ENCODE data around the gene TPCN2. TPM values are rescaled to one million over a fixed set of nuclear protein-coding genes. Genes with fewer than 3 reads are reported as not detected.

The TPCN2 gene
- total RNA-seq, 2 donors from 2014 or later = 14.5 to 21.1 TPM

GRCh38 chr11:69078508-69078907 lies 29.8 kb downstream of the TPCN2 start:
- no peak for TF ChIP-seq CTCF (IDR thresholded peaks at IDR 0.05)
- Histone ChIP-seq H3K9ac (ENCODE audit: low read depth in 2 of 2, low read length in 2 of 2) (no peak overlapping the region), H3K4me1 (no peaks in the 10 kb centered on the region), H3K27ac (no peak overlapping the region), H3K9me3 (no peaks in the 10 kb centered on the region), H3K4me3 (no peak overlapping the region), H3K36me3 (no peaks in the 10 kb centered on the region), H3K27me3 (no peaks in the 10 kb centered on the region)
- intact Hi-C loops (cut with DNase I) = no loop called here
- no peak for DNase-seq

DNA sequence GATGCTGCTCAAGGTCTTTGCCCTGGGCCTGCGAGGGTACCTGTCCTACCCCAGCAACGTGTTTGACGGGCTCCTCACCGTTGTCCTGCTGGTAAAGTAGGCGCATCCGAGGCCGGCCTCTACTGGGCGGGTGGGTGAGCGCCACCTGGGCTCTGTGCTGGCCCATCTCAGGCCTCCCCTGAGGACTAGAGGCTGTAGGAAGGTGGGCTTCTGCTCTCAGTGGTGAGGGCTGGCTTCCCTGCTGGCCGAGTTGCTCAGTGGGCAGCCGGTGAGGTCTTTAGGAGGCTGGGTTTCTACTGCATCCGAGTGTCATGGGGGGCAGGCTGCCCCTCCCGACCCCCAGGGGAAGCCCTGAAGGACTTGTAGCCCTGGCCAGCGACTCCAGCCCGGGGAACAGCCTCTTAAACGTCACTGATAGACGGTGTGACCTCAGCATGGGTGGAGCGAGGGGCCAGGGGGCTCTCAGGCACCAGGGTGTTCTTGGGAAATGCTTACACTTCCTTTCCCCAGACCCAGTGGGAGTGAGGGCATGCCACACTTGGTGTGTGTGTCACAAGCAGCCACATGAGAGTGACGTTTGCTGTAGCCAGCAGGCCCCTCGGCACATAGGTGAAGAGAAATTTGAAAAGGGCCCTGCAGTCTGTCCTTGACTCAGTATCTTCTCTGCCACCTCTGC lies 30.3 kb downstream of the TPCN2 start:
- Histone ChIP-seq H3K9ac (ENCODE audit: low read depth in 2 of 2, low read length in 2 of 2) (no peak overlapping the region), H3K4me3 (no peak overlapping the region), H3K27me3 (no peaks in the 10 kb centered on the region), H3K27ac (no peak overlapping the region), H3K36me3 (no peaks in the 10 kb centered on the region), H3K9me3 (no peaks in the 10 kb centered on the region), H3K4me1 (no peaks in the 10 kb centered on the region)
- intact Hi-C loops (cut with DNase I) = no loop called here
- no peak for DNase-seq
- TF ChIP-seq CTCF (IDR thresholded peaks at IDR 0.05) = no peak

DNA sequence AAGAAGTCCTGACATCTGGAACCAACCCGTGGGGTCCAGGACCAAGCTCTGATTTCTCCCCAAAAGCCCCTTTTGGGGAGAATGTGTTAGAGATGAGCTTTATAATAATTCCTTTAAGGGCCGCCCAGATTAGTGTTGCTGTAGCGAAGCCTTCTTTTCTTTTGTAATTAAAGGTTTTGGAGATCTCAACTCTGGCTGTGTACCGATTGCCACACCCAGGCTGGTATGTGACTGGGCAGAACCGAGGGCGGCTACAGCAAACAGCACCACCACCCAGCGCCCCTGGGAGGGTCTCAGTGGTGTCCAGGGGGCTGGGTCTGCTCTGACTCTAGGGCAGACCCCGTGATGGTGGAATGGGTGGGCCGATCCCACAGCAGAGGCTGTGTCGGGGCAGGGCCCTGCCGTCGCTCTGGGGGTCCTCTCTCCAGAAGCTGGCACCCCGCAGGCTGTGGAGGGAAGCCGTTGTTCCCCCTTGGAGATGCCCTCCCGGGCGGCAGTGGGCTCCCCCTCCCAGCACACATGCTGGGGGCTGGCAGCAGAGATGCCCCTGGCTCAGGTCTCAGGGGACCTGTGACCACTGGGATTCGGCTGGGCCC lies 31.0 kb downstream of the TPCN2 start:
- intact Hi-C loops (cut with DNase I) = no loop called here
- H3K36me3 ChIP-seq = no peaks in the 10 kb centered on the region
- no peak overlapping the region for H3K9ac ChIP-seq (ENCODE audit: low read depth in 2 of 2, low read length in 2 of 2)
- no peaks in the 10 kb centered on the region for H3K4me1 ChIP-seq
- no peak for DNase-seq
- H3K27me3 ChIP-seq = no peaks in the 10 kb centered on the region
- H3K4me3 ChIP-seq = no peak overlapping the region
- no peak overlapping the region for H3K27ac ChIP-seq
- no peak for TF ChIP-seq CTCF (IDR thresholded peaks at IDR 0.05)
- H3K9me3 ChIP-seq = no peaks in the 10 kb centered on the region

- DNase-seq = no peak
- intact Hi-C loops (cut with DNase I) = no loop called here
These were observed 31.7 kb downstream of the TPCN2 start for GRCh38 chr11:69080257-69080995.

GRCh38 chr11:69081180-69081579 lies 32.4 kb downstream of the TPCN2 start:
- Histone ChIP-seq H3K4me3 (no peak overlapping the region), H3K36me3 (no peaks in the 10 kb centered on the region), H3K27ac (no peak overlapping the region), H3K9me3 (no peaks in the 10 kb centered on the region), H3K27me3 (no peaks in the 10 kb centered on the region), H3K4me1 (no peaks in the 10 kb centered on the region), H3K9ac (ENCODE audit: low read depth in 2 of 2, low read length in 2 of 2) (no peak overlapping the region)
- TF ChIP-seq CTCF (IDR thresholded peaks at IDR 0.05) = no peak
- intact Hi-C loops (cut with DNase I) = no loop called here
- DNase-seq = no peak

More at GRCh38 chr11:69080257-69080995, 31.7 kb downstream of the TPCN2 start:
- Histone ChIP-seq H3K9ac (ENCODE audit: low read depth in 2 of 2, low read length in 2 of 2) (no peak overlapping the region), H3K27me3 (no peaks in the 10 kb centered on the region), H3K9me3 (no peaks in the 10 kb centered on the region), H3K27ac (no peak overlapping the region), H3K36me3 (no peaks in the 10 kb centered on the region), H3K4me3 (no peak overlapping the region), H3K4me1 (no peaks in the 10 kb centered on the region)
- no peak for TF ChIP-seq CTCF (IDR thresholded peaks at IDR 0.05)

Data from colonic mucosa (tissue), 4 donors.